Psoas muscle (tissue), 8 donors: ENCODE data around the gene EGFL8. TPM values are rescaled to one million over a fixed set of nuclear protein-coding genes. Genes with fewer than 3 reads are reported as not detected.
"Not testable (repeated sequence)": the region's sequence is repeated elsewhere in the genome, so short reads cannot be mapped to it uniquely, and the experiment has no call there.

Experiments used
- ATAC-seq, 4 donors: fragments of 200-7000 bp; cut with Tn5 transposase; one replicate each; pipeline ENCODE4 v1.9.1; 2020; ENCODE audit warnings: moderate library complexity in 3 of 4, mild to moderate bottlenecking in 2 of 4
- DNase-seq, 2 donors: peaks; one replicate each; pipeline ENCODE4 v3.0.0-alpha.2; 2020
- H3K27ac ChIP-seq: fragments of 200-600 bp; one replicate; pipeline ENCODE4 v1.8.0; 2022
- H3K27me3 ChIP-seq, 3 donors: fragments of 200-600 bp in 1 of 3; one replicate each; pipeline versions ENCODE4 v1.6.1 to v1.8.0; 2013 to 2022; ENCODE audit warnings: low read length in 2 of 3, mild to moderate bottlenecking in 2 of 3, moderate library complexity in 1 of 3; ENCODE audit not compliant: insufficient read depth in 3 of 3
- H3K36me3 ChIP-seq, 2 donors: fragments of 200-600 bp in 1 of 2; one replicate each; pipeline versions ENCODE4 v1.6.1 to v1.8.0; 2013 to 2022; ENCODE audit warnings: low read depth in 1 of 2, mild to moderate bottlenecking in 1 of 2, moderate library complexity in 1 of 2; ENCODE audit not compliant: insufficient read depth in 1 of 2
- H3K4me1 ChIP-seq: fragments of 200-600 bp; one replicate; pipeline ENCODE4 v1.8.0; 2022
- H3K4me3 ChIP-seq: fragments of 200-600 bp; one replicate; pipeline ENCODE4 v1.8.0; 2022; ENCODE audit warnings: mild to moderate bottlenecking
- H3K9me3 ChIP-seq: fragments of 200-600 bp; one replicate; pipeline ENCODE4 v1.8.0; 2022
- WGBS, 3 donors: extraction: QIAGEN DNeasy Blood & Tissue Kit; methylation state at CpG; one replicate each; pipeline versions ENCODE4 v1.1.6 to v1.1.7; 2013; 5-methylcytosine and 5-hydroxymethylcytosine counted together
- intact Hi-C, 2 donors: fragments of 100-400 bp; cut with DNase I; formaldehyde crosslinking; loops; one replicate each; pipeline versions ENCODE4 v1.11.0 to v1.14.2; 2022
- polyA plus RNA-seq, 3 donors: library from polyadenylated mRNA; stranded (reverse); fragments of 200-250 nt; gene quantifications; one replicate each; pipeline ENCODE4 v1.2.3, GENCODE V29; 2013
- total RNA-seq, 4 donors: library from RNA; stranded (reverse); fragmentation: NEBNext Ultra II Directional in 2 of 4; extraction: Animal tissue kit (Norgen Biotek cat#: 25700) in 2 of 4; gene quantifications; one replicate each; pipeline versions ENCODE4 v1.2.1 to v1.2.4, GENCODE V29; 2021 to 2023
- TF ChIP-seq, protein P1 (sequence below): fragments of 200-600 bp; IDR thresholded peaks from one replicate; pipeline ENCODE4 v1.8.0; 2022; ENCODE audit warnings: antibody characterized with exemption
- donor health status: healthy with polysubstance abuse.
- donor health status: DM: no; HTN: no; CAD: no; lungs with moderate emphysema.
- donor health status: Bipolar disorder and iron deficiency.
- donor health status: healthy.
- donor health status: DM: yes; HTN: yes; CAD: no.
- donor health status: DM: no; HTN: no; CAD: no.
- donor health status: DM: no; HTN: no; CAD: no.
- donor health status: DM: yes; HTN: yes; CAD: no.

EGFL8 gene
- total and polyA plus RNA-seq, 7 donors, result 2.0 to 7.0 (median 3.6) TPM

DNA sequence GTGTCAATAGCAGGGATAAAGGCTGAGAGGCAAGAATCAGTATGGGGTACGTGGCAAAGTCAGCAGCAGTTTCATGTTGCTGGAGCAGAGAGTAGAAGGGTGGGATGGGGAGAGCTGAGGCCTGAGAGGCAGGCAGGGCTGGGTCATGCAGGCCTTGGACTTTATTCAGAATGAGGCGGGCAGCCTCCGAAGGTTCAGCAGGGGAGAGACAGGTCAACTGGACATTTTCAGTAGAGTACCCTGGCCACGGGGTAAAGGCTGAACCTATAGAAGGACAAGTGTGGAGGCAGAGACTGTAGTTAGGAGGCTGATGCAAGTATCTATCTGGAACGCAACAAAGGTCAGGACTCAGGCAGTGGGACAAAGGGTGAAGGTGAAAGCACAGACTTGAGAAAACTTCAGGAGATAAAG is 45.8 kb downstream of the EGFL8 start:
- 75 to 89% (median 83%) methylated on average over 5 of the region's 5 CpGs for WGBS, 3 donors
- no peaks in the 10 kb centered on the region for H3K4me1 ChIP-seq
- intact Hi-C loops, result no loop called here
- no peaks in the 10 kb centered on the region for H3K9me3 ChIP-seq
- ATAC-seq (no peak), DNase-seq (no peak)
- no peak overlapping the region for H3K4me3 ChIP-seq
- H3K27me3 ChIP-seq, result no peaks in the 10 kb centered on the region
- TF ChIP-seq, protein P1, sequence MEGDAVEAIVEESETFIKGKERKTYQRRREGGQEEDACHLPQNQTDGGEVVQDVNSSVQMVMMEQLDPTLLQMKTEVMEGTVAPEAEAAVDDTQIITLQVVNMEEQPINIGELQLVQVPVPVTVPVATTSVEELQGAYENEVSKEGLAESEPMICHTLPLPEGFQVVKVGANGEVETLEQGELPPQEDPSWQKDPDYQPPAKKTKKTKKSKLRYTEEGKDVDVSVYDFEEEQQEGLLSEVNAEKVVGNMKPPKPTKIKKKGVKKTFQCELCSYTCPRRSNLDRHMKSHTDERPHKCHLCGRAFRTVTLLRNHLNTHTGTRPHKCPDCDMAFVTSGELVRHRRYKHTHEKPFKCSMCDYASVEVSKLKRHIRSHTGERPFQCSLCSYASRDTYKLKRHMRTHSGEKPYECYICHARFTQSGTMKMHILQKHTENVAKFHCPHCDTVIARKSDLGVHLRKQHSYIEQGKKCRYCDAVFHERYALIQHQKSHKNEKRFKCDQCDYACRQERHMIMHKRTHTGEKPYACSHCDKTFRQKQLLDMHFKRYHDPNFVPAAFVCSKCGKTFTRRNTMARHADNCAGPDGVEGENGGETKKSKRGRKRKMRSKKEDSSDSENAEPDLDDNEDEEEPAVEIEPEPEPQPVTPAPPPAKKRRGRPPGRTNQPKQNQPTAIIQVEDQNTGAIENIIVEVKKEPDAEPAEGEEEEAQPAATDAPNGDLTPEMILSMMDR, result no peak
- H3K27ac ChIP-seq, result no peak overlapping the region
- peaks cover 0 to 4% of the 10 kb centered on the region in 2 donors for H3K36me3 ChIP-seq

GRCh38 chr6:32211432-32211831 is 47.0 kb downstream of the EGFL8 start:
- H3K36me3 ChIP-seq, H3K9me3 ChIP-seq, DNase-seq, H3K4me1 ChIP-seq, H3K4me3 ChIP-seq, H3K27ac ChIP-seq, ATAC-seq, intact Hi-C loops, H3K27me3 ChIP-seq: not testable (repeated sequence)
- 76 to 83% (median 80%) methylated on average over 4 of the region's 4 CpGs for WGBS, 3 donors

GRCh38 chr6:32212076-32212760 is 47.8 kb downstream of the EGFL8 start:
- TF ChIP-seq, protein P1, result no peak
- Histone ChIP-seq H3K9me3 (no peaks in the 10 kb centered on the region), H3K4me3 (no peak overlapping the region), H3K4me1 (no peaks in the 10 kb centered on the region), H3K36me3 (peaks cover 0 to 4% of the 10 kb centered on the region in 2 donors), H3K27me3 (no peaks in the 10 kb centered on the region), H3K27ac (no peak overlapping the region)
- intact Hi-C loops, result no loop called here
- WGBS, 3 donors, result 68 to 72% (median 72%) methylated on average over 12 of the region's 12 CpGs
- ATAC-seq (no peak), DNase-seq (no peak)

- Histone ChIP-seq H3K4me1 (no peaks in the 10 kb centered on the region), H3K36me3 (peaks cover 0 to 4% of the 10 kb centered on the region in 2 donors), H3K27me3 (no peaks in the 10 kb centered on the region), H3K4me3 (no peak overlapping the region), H3K9me3 (no peaks in the 10 kb centered on the region), H3K27ac (no peak overlapping the region)
- intact Hi-C loops, result no loop called here
- DNase-seq (no peak), ATAC-seq (no peak)
- TF ChIP-seq, protein P1, result no peak
- WGBS, 3 donors, result 82 to 87% (median 86%) methylated on average over 6 of the region's 6 CpGs
These were observed 49.3 kb downstream of the EGFL8 start for GRCh38 chr6:32213649-32214048.

- Histone ChIP-seq H3K9me3 (no peaks in the 10 kb centered on the region), H3K4me3 (no peak overlapping the region), H3K36me3 (peaks cover 0 to 4% of the 10 kb centered on the region in 2 donors), H3K27me3 (no peaks in the 10 kb centered on the region), H3K4me1 (no peaks in the 10 kb centered on the region), H3K27ac (no peak overlapping the region)
- 72 to 93% (median 74%) methylated on average over 1 to 3 of the region's 3 CpGs for WGBS, 3 donors
- DNase-seq (no peak), ATAC-seq (no peak)
- TF ChIP-seq, protein P1, result no peak
- intact Hi-C loops, result no loop called here
These were observed 49.7 kb downstream of the EGFL8 start for GRCh38 chr6:32214126-32214525.
